NCI-H2196 treated with DMSO at 0.1 percent for 48 hours (cell line): Measurements from ENCODE around the gene ITFG1.

Experiments used
- DNase-seq: peaks from one replicate; lab custom pipeline; 2025; ENCODE audit not compliant: unreplicated experiment; lab: John Stamatoyannopoulos, UW

Gene ITFG1

GRCh38 chr16:47460711-47461597, at the start of gene ITFG1, which contains the start of gene PHKB:
Gene ITFG1 (minus strand): TSS chr16:47461063. CDS start chr16:47461045, 18 bp downstream.
Gene PHKB (plus strand): TSS chr16:47461331. CDS start chr16:47461351, 20 bp downstream.
- peak; percentile 44 for DNase-seq

GRCh38 chr16:47507701-47508100, 46.8 kb upstream of the ITFG1 start:
- DNase-seq = no peak

DNA sequence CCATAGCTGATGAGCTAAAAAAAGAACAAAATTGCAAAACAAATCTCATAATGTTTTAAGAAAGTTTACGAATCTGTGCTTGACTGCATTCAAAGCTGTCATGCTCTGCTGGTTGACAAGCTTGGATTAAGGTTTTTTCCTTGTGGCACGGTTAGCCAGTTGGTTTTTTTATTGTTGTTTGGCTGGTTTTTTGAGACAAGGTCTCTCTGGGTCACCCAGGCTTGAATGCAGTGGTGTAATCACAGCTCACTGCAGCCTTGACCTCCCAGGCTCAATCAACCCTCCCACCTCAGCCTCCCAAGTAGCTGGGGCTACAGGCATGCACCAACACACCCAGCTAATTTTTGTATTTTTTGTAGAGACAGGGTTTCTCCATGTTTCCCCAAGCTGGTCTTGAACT, 45.9 kb upstream of the ITFG1 start:
- no peak for DNase-seq

DNA sequence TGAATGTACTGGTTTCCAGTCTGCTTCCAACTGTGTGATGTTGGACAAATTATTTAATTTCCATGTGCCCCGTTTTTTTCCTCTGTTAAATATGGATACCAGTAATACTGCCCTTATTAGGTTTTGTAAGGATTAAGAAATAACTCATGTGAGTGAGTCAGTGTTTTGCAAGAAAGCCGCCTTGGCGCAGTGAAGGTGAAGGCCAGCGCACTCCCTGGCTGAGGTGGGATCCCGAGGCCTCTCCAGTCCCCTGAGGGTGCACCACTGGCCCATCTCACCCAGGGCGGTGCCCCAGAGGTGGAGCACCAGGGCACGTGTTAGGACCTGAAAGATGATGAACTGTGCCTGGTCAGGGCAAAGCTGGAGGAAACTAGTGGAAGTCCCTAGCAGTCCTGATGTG, 43.7 kb upstream of the ITFG1 start:
- no peak for DNase-seq

- no peak for DNase-seq
Measured at GRCh38 chr16:47503936-47504335, 43.1 kb upstream of the ITFG1 start.

DNA sequence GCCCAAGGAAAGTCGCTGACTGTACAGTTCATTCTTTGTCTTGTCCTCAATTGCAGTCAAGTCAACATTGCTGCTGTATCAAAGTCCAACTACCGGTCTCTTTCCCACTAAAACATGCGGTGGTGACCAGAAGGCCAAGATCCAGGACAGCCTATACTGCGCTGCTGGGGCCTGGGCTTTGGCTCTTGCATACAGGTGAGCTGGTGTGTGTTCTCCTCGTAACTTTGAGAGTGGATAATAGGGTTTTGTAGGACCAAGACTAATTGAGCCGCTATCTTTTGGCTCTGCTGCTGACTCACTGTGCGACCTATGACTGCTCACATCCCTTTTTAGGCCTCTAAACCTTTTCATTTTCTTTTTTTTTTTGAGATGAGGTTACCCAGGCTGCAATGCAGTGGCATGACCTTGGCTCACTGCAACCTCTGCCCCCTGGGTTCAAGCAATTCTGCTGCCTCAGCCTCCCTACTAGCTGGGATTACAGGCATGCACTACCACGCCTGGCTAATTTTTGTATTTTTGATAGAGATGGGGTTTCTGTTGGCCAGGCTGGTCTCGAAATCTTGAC, 38.9 kb upstream of the ITFG1 start:
- no peak for DNase-seq

DNA sequence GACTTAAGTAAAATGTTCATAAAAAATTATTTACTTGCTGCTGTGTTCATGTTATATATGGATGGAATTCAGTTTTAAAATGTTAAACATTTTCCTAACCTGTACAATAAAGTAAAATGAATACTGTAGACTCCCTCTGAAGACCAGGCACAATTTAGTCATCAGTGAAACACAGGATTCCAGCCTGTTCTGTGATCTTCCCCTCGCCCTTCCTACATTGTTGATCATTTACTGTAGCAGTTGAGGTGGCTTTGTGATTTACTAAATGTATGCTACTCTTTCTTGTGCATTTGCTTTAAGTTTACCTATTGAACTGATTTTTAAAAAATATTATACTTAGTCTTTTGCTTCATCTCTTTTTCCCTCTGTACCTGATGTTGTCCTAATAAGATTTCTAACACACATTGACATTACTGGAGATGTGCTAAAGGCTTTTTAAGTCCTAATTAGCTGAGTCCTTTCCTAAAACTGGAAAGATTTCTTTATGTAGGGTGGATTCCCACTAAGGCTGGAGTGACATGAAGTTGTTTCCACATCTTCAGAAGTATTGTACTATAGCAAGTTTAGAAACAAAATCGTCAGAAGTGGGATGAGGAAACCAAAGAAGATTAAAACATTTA, 38.3 kb upstream of the ITFG1 start:
- no peak for DNase-seq

GRCh38 chr16:47493381-47494337, 32.8 kb upstream of the ITFG1 start:
- DNase-seq = no peak

DNA sequence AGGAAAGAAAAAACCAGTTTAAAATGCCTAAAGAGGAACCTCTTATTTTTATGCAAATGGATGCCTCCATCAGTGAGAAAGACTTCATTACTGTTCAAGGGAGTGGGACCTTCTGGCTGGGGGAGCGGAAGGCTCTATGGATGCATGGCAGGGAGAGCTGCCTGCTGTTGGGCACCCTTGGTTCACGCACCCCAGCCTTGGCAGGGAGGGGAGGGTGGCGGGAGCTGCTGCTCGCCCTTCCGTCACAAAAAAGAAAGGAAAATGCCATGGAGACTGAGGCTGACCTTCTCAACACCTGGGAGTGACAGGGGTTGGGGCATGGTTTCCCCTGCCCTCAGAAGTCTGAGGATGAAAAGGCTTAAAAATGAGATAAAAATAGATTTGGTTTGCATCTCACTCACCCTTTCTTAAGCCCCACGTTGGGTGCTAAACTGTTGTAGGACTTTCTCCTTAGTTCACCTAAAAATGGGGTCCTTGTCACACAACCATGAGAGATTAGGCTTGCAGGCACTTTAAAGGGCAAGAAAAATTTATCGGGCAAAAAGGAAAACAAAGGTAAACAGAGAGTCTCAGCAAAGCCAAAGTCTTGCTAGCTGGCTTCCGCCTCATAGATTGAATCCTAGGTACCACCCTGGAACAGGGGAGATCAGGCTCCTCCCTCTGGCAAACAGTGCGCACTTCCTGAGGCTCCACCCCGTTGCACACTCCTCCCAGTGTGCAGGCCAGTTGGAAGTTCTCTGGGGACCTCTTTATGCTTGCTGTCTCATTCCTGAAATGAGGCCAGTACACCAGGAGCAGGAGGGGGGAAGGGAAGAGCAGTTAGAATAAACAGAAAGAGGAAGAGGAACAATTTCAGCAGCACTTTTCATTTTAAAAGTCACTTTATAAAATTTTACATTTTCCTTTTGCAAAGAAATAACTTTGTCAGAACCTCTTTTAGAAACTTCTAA, 31.8 kb upstream of the ITFG1 start:
- no peak for DNase-seq

DNA sequence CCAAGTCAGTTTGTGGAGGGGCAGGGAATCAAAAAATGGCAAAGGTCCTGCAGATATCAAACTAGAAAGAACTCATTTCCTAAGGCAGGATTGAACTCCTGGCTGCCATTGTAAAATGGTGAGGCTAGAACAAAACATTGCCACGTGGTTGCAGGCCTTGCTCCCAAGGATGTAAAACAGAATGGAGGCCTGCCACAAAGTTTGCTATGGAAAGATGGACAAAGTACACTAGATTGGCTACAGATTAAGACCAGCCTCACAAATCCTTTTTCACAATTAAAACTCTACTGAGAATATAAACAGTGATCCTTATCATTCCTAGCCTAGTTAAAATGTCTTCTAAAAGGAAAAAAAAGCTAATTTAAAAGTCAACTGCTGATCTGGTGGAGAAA, 31.2 kb upstream of the ITFG1 start:
- no peak for DNase-seq

GRCh38 chr16:47490471-47490870, 29.6 kb upstream of the ITFG1 start:
- DNase-seq = no peak

GRCh38 chr16:47488051-47488450, 27.2 kb upstream of the ITFG1 start:
- DNase-seq = no peak

GRCh38 chr16:47486856-47487255, 26.0 kb upstream of the ITFG1 start:
- DNase-seq = no peak

DNA sequence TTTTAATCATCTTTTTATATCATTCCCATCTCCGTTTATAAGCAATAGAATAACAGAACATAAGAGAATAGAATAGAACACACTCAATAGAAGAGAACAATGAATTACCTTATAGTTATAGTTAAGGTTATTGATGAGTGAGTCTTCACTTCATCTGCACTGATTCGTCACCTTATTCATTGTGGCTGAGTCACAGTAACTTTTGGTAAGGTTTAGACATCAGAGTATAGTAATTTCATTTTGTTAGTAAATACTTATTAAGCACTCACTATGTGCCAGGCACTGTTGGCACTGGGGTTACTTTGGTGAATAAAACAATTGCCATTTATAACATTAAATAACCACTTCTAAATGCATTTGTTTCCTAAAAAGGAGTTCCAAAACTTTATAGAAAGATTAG, 22.8 kb upstream of the ITFG1 start:
- no peak for DNase-seq

DNA sequence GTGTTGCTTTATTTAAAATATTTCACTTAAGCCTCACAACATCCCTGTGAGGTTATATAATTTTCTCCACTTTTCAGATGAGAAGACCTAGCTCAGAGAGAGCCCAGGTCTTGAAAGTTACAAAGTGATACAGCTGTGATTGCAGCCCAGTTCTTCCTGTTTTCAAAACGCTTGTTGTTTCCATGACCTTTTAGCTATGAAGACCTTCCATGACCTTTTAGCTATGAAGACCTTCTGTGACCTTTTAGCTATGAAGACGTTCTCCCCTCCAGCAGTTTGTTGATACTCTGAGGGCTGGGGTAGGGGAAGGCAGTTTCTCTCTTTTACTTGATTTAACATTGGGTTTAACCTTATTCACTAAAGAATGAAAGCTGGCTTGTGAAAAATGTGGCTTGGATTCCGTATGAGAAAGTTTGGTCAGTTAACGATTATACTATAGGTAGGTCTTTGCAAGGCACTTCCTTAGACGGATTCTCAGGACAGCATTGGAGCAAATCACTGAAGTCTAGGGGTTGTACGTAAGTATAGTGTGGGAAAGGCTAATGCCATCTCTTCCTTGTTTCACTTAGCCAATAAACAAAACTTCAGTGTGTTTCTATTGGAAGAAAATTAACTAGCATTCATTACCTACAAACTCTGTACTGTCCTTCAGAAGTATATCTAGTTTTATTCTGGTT, 21.0 kb upstream of the ITFG1 start:
- no peak for DNase-seq

DNA sequence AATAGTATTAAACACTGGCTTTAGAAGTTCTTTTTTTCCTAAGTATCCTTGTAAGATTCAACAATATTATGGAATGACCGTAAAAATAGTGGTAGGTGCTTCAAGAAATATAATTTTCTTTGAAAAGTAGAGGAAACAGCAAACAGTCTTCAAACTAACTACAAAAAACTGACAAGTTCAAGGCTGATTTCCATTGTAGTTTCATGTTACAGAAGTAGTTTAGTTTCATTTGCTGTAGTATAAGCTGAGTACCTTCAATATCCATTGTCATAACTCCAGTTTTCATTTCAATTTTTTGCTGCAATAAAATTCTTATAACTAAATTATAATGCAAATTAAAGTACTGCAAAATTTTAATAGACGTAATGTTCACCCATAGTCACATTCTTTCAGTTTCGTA, 19.5 kb upstream of the ITFG1 start:
- DNase-seq = no peak

GRCh38 chr16:47477679-47478078, 16.8 kb upstream of the ITFG1 start:
- no peak for DNase-seq

DNA sequence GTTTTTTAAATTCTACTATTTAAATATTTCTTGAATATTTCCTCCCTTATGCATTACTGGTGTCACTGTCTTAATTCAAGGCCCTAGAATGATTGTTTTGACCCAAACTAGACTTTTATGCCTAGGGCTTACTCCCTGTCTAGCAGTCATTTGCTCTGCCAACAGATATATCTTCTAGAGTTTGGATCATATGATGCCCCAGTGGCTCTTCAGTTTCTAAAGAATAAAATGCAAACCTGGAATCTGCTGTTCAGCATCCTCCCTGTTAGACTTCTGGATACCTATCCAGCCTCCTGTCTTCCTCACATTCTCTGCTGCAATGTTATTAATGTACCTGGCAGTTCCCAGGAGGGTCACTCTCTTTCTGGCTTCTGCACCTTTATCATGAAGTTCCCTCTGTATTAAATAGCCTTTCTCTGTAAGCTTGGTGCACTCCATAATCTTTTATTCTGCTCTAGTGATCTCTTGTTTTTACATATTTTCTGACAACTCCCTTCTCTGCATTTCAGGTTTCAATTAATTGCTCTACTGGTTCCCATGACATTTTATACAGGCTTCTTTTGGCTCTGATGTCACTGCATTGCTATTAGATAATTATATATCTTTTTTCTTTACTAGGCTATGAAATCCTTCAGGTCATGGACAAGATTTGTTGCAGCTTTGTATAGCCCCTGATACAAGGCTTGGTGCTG, 15.9 kb upstream of the ITFG1 start:
- DNase-seq = no peak

DNA sequence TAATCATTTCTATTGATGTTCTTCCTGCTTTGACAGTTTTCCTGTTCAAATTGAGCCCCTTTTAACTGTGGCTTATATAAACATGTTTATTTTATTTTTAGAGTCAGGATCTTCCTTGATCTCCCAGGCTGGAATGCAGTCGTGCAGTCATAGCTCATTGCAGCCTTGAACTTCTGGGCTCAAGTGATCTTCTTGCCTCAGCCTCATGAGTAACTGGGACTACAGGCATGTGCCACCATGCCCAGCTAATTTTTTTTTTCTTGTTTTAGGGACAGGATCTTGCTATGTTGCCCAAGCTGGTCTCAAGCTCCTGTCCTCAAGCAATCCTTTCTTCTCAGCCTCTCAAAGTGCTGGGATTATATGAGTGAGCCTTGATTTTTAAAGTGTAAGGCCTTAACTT, 14.9 kb upstream of the ITFG1 start:
- no peak for DNase-seq
